NCI-H226 (cell line): ENCODE data around the gene CUX1.
A peak's percentile ranks its signal among the peaks of the same experiment; 100 is the strongest.

Source experiments
- DNase-seq: peaks from one replicate; pipeline ENCODE4 v3.0.0-alpha.2; 2015

Gene CUX1

DNA sequence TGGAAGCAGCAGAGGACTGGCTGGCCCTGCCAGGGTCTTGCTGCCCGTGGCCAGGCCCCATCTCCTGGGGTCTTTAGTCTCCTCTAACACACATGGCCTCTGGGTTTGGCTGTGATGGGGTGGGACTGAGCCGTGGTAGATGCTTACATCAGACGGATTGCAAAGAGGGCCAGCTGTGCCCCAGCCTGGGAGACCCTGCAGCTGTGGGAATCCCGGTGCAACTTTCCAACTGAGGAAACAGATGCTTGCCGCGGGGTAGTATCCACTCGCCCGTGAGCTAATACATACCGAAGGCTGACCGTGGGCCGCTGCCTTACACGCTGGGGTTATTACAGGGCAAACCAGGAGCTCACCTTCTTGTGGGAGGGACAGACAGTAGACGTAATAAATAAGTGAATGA lies 445.1 kb downstream of the CUX1 start:
- no peak for DNase-seq

DNA sequence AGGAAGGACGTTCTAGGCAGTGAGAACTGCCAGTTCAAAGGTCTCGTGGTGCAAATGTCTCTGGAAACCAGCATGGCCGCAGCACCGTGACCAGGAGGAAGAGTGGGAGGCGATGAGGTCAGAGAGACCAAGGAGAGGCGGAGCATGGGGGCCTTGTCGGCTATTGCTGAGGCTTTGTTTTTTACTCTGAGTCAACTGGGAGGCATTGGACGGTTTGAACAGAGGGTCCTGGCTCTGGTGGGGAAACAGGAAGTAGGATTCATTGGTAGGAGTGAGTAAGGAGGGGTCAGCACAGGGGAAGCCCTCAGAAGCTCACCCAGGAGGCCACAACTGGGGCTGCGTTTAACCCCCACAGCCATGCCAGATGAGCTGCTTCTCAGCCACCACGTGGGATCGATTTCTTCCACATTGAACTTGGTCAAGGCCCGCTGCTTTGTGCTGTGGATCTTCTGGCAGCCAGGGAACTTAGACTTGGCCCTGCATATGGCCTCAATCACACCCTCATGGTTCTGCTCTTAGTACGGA lies 447.0 kb downstream of the CUX1 start:
- DNase-seq = no peak

DNA sequence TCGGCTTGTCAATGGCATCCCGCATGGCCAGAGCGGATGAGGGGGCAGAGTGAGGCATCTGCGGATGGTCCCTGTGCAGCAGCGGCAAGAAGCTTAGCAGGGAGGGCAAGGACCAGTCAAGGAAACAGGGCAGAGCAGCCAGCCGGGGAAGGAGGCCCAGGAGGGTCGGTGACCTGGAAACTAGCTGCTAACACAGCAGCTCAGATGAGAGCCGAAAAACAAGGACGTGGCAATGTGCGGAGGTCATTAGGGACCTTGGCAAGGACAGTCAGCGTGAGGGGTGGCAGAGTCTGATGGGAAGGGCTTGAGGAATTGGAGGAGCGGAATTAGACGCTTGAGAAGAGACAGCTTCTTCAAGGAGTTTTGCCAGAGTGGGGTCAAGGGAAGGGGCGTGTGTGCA lies 449.1 kb downstream of the CUX1 start:
- no peak for DNase-seq

DNA sequence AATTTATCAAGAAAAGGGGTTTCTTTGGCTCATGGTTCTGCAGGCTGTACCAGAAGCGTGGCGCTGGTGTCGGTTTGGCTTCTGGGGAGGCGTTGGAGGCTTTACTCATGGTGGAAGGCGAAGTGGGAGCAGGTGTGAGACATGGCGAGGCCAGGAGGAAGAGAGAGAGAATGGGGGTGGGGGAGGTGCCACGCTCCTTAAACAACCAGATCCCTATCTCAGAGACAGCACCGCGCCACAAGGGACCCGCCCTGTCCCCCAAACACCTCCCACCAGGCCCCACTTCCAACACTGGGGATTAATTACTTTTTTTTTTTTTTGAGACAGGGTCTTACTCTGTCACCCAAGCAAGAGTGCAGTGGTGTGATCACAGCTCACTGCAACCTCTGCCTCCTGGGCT lies 451.2 kb downstream of the CUX1 start:
- DNase-seq = no peak

DNA sequence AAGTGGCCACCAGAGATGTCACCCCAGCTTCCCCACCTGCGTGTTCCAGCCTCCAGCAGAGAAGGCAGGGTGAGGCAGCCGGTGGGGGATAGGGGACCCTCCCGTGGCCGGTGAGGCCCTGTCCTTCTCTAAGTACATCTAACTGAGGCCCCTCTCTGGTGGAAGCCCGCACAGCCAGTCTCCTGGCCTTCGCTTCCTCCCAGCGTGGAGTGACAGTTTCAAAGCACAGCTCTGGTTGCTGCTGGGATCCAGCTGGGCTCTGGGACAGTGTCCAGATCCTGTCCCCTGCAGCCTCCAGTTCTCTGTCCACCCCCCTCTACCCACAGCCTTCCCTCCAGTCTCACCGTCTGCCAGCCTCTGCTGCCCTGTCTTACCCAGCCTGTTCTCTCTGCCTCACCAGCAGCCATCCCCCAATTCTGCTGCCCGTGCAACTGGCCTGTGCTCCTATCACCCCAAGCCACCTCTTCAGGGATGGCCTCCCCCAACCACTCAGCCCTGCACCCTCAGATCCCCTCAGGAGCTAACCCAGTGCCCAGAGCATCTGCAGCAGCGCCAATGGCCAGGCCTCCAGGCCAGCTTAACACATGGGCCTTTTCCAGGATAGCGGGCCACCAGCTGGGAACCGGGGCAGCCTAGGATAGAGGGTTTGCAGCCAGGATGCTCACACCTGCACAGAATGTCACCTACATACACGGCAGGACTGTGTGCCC lies 452.9 kb downstream of the CUX1 start:
- no peak for DNase-seq

DNA sequence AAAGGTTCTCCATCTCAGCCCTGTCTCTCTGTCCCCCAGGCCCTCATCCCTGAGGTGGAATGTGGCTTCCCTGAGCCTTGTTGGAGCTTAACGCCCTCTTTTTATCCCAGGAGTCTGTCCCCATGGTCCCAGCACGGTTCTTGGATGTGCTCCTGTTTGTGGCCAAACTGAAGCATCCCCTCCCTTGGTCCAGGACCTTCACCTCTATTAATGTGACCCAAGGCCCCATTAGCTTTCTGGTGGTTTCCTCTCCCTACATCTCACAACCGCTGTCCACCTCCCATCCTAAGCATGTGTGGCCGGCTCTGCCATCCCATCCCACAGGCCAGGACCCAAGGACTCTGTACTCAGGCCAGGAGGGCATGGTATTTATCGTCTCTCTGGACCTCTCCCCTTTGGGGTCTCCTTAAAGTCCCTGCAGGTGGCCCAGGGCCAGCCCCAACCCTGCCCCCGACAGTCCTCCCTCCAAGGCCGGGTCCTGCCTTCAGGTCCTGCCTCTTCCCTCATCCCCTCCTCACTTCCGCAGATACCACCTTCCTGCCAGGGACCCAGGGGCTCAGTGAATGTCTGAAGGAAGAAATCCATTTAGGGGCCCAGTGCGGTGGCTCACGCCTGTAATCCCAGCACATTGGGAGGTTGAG lies 453.9 kb downstream of the CUX1 start:
- no peak for DNase-seq

DNA sequence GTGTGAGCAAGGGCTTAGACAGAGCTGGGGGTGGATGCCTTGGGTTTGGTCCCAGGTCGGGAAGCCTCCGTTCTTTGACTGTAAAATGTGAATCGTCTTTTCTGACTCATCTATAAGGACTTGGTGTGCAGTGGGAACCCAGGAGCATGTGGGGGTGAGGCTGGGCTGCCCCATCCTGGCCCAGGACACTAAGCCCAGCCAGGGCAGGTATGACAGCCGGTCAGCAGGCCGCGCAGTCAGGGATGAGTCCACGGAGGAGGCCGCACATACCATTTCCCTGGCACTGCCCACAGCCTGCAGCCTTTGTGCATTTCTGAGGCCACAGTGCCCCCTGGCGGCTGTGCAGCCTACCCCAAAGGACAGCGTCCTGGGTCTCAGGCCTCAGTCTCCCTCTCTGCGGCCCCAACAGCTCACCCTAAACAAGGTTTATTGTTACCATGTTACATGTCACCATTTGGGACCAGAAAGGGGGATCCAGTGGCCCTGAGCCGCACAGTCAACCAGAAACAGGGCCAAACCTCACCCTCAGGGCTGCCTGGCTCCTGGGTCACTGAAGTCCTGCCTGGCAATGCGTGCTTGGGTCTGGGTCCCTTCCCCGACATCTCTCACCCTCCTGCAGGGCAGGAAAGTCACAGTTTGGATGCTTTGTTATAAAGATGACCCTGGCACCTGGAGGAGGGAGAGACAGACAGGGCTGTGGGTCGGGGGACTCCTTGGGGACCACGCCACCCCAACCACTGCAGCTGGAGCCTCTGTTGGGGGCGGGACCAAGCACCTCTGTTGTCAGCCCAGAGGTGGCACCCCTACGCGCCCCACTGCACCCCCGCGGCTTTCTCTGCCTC lies 454.9 kb downstream of the CUX1 start:
- peak; percentile 74 for DNase-seq

DNA sequence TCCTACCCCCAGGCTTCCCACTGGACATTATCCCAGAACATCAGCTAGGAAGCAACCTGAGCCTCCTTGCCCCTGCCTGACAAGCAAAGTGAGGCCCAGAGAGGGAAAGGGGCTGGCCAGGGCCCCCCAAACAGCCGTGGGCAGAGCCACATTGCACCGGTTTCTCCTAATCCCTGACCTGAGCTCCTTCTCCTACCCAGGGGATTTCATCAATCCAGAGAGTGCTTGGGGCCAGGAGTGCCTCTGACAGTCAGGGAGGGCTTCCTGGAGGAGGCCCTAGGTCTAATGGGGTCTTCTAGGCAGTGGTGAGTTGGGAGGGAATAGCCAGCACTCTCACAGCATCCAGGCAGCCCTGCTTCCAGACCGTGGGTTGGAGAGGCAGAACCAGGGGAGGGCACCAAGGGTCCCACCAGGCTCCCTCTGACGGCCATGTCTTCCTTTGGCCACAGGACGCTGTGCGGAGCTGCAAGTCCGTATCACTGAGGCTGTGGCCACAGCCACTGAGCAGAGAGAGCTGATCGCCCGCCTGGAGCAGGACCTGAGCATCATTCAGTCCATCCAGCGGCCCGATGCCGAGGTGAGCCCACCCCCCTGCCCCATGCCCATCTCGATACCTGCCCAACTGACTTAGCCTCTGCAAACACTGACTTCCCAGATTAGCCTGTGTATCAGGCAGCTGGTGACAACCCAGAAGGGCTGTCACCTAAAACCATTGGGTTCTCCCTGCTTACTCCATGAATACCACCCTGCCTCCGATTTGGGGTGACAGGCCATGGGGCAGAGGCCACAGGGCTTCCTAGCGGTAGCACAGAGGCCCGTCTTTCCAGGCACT lies 455.7 kb downstream of the CUX1 start:
- no peak for DNase-seq

DNA sequence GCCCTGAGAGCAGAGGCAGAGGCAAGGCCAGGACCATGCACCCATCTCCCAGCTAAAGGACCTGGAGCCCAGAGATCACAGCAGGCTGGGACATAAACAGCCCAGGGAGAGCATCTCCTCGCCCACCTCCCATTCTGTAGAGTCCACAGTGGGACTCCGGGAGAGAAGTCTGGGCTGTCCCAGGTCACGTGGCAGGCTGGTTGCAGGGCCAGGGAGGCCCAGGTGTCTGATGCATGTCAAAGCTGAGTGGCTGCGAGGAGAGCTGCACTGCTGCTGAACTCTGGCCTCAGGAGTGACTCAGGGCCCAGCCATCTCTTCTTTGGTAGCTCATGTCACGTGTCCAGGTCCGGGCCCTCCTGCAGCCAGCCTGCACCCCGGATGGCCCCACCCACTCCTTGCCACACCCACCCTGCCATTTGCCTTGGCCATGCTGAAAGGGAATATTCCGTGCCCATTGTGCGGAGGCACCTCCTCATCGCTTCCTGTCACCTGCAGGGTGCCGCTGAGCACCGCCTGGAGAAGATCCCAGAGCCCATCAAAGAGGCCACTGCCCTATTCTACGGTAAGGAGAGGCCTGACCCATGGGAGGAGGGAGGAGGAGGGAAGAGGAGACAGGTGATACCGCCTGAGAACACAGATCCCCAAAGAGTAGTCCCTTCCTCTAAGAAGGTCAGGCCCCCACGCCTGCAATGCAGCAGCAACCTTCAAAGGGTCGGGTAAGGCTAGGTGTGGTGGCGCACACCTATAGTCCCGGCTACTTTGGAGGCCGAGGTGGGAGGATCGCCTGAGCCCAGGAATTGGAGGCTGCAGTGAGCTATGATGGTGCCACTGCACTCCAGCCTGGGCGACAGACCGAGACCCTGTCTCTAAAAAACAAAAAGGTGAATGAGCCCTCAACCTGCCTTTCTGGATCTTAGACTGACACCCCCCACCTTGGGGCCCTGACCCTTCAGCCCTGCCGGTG lies 456.6 kb downstream of the CUX1 start:
- peak; percentile 76 for DNase-seq

DNA sequence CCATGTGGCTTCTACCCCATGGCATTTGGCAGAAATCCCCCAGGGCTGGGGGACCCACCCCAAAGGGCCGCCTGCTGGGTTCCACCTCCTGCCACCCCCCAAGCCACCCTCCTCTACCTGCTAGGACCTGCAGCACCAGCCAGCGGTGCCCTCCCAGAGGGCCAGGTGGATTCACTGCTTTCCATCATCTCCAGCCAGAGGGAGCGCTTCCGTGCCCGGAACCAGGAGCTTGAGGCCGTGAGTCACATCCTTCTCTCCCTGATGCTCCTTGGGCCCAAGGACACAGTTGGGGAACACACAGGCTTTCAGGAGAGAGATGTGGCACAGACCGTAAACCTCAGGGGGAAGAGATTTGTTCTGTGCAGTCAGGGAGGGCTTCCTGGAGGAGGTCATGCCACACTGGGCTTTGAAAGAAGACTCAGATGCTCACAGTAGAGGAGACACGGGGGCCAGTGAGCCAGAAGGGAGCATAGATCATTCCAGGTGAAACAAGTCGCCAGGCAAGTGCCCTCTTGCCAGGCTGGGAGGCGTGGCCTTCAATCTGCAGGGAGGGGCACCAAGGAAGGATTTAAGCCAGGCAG lies 457.8 kb downstream of the CUX1 start:
- no peak for DNase-seq

DNA sequence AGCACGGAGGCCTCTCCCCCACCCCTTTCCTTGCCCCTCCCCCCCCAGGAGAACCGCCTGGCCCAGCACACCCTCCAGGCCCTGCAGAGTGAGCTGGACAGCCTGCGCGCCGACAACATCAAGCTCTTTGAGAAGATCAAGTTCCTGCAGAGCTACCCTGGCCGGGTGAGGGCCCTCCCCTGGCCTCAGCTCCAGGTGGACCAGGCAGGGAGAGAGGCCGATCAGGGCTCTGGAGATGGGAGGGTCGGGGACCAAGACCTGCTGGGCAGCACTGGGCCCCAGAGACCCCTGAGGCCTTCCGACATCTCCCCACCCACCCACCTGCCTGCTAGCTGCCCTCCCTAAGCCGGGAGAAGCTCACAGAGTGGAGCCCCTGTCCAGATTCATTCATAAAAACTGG lies 460.5 kb downstream of the CUX1 start:
- DNase-seq = no peak

DNA sequence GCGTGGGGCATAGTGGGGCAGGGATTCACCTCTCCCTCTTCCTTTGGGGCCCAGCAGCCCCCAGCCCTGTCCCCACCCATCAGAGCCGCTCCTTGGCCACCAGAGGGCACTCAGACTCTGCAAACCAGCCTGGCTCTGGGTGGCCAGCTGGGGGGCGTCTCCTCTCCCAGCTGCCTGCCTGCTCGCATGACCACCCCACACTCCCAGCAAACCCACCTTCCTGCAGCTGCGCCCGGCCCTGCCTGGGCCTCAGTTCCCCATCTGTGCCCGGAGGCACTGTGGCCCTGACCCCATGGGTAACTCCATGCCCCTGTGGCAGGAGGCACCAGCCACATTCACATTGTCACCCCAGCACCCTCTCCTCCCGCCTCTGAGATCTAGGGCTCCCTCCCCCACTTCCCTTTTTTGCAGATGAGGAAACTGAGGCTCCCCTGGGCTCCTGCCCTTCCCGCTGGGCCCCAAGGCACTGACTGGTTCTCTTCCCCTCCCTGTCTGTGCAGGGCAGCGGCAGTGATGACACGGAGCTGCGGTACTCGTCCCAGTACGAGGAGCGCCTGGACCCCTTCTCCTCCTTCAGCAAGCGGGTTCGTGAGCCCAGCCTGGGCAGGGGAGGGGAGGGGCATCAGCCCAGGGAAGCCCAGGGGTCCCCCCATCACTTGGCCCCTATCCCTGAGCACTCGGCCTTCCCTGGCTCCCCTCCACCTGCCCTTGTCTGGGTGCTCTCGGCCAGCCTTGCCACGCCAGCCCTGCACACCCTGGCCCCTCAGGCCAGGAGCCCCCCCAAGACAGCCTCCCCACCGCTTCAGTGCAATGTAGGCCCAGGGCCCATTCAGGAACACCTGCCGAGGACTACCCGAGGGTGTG lies 462.3 kb downstream of the CUX1 start:
- DNase-seq = peak; percentile 12

DNA sequence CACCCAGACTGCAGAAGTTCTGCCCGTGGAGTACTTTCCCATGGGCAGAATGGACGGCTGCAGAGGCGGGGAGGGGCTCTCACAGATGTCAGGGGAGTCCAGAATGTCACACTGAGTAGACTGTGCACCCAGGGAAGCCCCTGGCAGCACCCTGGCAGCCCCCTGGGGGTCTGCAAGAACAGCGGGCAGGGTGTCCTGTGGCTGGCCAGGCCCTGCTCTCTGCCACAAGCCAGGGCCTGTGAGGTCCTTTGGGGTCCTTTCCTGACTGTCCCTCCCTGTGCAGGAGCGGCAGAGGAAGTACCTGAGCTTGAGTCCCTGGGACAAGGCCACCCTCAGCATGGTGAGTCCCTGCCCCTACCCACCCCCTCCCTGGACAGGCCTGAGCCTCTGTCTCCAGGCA lies 463.1 kb downstream of the CUX1 start:
- no peak for DNase-seq

DNA sequence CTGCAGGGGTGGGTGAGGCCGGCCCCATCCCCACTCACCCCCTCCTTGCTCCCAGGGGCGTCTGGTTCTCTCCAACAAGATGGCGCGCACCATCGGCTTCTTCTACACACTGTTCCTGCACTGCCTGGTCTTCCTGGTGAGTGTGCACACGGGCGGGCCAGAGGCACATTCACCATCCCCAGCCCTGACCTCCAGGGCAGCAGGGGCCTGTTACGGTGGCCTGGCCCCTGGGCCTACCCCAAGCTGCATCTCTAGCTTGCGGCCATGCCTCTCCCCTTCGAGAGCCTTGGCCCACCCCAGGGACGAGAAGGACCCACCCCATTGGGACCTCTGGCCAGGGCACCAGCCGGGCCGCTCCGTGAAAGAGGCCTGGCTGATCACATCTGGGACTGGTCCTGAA lies 464.4 kb downstream of the CUX1 start:
- no peak for DNase-seq

DNA sequence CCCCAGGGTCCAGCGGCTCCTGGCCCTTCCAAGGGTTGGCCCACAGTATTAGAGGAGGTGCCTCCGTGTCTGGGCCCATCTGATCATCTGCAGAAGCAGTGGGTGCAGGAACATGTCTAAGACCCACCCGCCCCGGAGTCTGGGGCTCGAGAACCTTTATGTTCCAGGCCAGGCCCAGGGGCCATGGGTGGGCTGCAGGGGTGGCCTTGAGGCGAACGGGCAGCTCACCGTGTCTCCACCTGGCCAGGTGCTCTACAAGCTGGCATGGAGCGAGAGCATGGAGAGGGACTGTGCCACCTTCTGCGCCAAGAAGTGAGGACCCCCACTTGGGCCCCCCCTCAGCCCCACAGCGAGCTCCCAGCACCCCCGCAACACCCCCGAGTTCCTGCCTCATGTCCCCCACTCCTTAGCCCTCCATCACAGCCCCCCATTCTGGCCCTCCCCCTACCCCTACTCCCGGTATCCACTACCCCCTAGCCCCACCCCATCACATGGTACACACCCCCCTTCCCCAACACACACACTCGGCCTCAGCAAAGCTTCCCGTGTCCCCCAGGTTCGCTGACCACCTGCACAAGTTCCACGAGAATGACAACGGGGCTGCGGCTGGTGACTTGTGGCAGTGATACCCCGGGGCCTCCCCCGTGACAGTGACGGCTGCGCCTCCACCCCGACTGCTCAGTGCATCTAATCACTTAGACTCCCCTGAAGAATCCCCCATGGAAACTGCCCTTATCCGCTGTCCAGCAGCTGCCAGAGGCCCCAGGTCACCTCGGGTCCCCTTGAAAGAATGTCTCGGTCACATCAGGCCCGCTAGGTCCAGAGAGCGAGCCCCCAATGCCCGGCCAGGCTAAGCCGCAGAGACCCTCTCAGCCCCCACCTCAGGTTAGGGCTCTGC lies 465.3 kb downstream of the CUX1 start:
- DNase-seq = no peak

DNA sequence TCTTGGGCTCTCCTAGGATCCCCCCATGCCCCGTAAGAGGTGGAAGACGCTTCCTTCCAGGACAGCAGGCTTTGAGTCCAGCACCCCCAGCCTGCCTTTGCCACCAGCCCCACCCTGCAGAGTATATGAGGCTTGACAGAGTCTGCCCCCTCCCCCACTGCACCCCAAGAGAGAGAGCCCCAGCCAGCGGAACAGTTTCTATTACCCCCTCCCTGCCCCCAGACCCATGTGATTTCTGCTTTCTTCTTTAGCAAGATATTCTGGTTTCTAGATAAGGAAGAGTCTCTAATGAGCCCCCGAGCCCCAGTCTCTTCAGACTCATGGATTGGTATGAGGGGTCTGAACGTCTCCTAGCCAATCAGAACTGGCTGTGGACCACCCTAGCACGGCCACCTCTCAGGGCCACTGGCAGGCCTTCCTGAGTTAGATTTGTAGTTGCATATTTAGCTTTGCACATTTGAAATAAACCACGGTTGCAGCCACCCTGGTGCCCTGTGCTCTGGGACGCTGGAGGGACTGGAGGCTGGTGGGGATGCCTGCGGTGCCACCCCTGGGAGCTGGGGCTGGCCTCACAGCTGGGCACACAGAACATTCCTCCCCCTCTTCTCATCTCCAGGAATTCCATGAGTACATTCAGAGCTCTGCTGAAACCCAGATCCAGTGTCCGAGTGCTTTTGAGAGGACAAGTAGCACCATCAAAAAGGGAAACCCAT lies 466.2 kb downstream of the CUX1 start:
- no peak for DNase-seq

DNA sequence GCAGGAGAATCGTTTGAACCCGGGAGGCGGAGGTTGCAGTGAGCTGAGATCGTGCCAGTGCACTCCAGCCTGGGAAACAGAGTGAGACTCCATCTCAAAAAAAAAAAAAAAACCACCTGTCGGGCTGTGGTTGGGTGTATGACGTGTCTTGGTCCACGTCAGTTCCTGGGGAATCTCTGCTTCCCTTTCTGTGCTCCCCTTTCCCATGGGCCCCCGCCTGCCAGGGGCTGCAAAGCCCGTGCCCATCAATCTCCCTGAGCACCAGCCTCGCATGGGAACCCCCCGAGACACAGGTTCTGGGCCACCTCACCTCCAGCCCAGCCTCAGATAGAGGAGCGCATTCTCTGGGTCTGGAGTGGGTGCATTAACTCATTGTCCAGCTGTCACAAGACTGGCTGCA lies 467.0 kb downstream of the CUX1 start:
- no peak for DNase-seq

DNA sequence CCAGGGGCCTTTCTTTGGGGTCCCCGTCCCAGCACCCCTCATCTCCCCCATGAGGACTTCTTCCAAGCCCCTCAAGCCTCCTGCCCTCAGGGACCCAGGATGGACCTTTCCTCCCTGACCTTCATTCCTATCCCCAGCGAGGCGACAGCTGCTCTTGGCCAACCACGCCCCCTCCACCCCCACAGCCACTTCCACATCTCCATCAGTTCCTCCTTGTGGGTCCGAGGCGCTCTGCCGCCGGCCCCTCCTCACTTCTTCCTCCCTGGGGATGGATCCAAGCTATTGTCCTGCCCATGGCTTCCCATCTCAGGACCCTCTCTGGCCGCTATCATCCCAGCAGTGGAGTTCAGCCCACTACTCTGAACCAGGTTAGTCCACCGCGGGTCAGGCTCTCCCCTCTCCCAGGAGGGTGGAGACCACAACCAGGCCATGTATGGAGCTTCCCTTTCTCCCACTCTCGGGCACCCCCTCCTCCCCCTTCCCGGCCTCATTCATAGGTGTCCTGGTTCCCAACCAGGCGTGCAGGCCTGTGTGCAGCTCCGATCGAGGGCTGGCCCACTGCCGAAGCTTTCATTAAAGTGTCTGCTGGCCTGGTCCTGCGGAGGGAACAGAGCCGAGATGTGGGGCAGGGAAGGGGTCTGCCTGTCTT lies 467.6 kb downstream of the CUX1 start:
- DNase-seq = no peak
